A549 (cell line): ENCODE measurements around the gene INA. TPM values are rescaled to one million over a fixed set of nuclear protein-coding genes. Genes with fewer than 3 reads are reported as not detected.

ENCODE experiments used
- ATAC-seq, 2 experiments: fragments of 200-7000 bp in 1 of 2; fragments of >200 bp in 1 of 2; cut with Nextera tagmentation in 1 of 2; cut with Tn5 transposase in 1 of 2; 3 replicates each; pipeline versions ENCODE4 v1.8.0 to v1.9.1; 2018 to 2020; ENCODE audit warnings: mild to moderate bottlenecking in 1 of 2, moderate library complexity in 1 of 2
- CTCF ChIA-PET: fragments of 300-600 bp; sonication (Branson Sonifier 250); formaldehyde crosslinking; extraction: SDS; loops from one replicate; lab custom pipeline; 2021; ENCODE audit warnings: antibody characterized with exemption, inconsistent platforms; lab: Yijun Ruan, JAX
- POLR2A ChIA-PET: fragments of 350-600 bp; formaldehyde crosslinking; extraction: SDS; loops from one replicate; lab custom pipeline; 2021; ENCODE audit warnings: antibody characterized with exemption, inconsistent platforms; lab: Yijun Ruan, JAX
- DNase-seq, 2 experiments: peaks; one replicate each; pipeline versions ENCODE4 v3.0.0 to v3.0.0-alpha.2; 2011 to 2016; ENCODE audit warnings: low read depth in 1 of 2, low spot score in 1 of 2
- FAIRE-seq: peaks from 2 replicates; lab custom pipeline; 2011; peaks lifted over from hg19 to GRCh38; lab: Jason Lieb, UNC
- H3K27ac ChIP-seq, 2 experiments: fragments of >200 bp; sonication (Bioruptor Twin); formaldehyde crosslinking; 3 replicates each; pipeline ENCODE4 v1.5.1; 2016 to 2017
- H3K4me1 ChIP-seq: fragments of >200 bp; sonication (Bioruptor Twin); formaldehyde crosslinking; 3 replicates; pipeline ENCODE4 v1.6.1; 2016
- H3K4me2 ChIP-seq: fragments of >200 bp; sonication (Bioruptor Twin); formaldehyde crosslinking; 3 replicates; pipeline ENCODE4 v1.6.1; 2016
- H3K4me3 ChIP-seq: fragments of >200 bp; sonication (Bioruptor Twin); formaldehyde crosslinking; 3 replicates; pipeline ENCODE4 v1.5.1; 2016
- H3K9me3 ChIP-seq: fragments of >200 bp; sonication (Bioruptor Twin); formaldehyde crosslinking; 3 replicates; pipeline ENCODE4 v1.6.1; 2016
- ATOH8 ChIP-seq: fragments of 250-450 bp; sonication (Bioruptor Pico); IDR thresholded peaks from 2 replicates; pipeline ENCODE4 v1.5.0; 2020; ENCODE audit warnings: low read depth, mild to moderate bottlenecking, moderate library complexity
- BCL3 ChIP-seq: fragments of >200 bp; sonication (Bioruptor Twin); formaldehyde crosslinking; IDR thresholded peaks from 3 replicates; pipeline ENCODE4 v1.6.1; 2016
- CBX2 ChIP-seq: fragments of 200-600 bp; sonication (generic); IDR thresholded peaks from 2 replicates; pipeline ENCODE4 v1.6.1; 2016; ENCODE audit warnings: low read depth, mild to moderate bottlenecking, borderline replicate concordance
- CEBPB ChIP-seq, 2 experiments: fragments of >200 bp in 1 of 2; sonication (Bioruptor Twin) in 1 of 2; formaldehyde crosslinking in 1 of 2; IDR thresholded peaks; 2 replicates each; pipeline ENCODE4 v1.6.1; 2012 to 2016
- E2F6 ChIP-seq: IDR thresholded peaks from 2 replicates; pipeline ENCODE4 v1.6.1; 2012; ENCODE audit warnings: low read depth, borderline replicate concordance
- EHF ChIP-seq: fragments of 250-450 bp; sonication (Bioruptor Pico); IDR thresholded peaks from 2 replicates; pipeline ENCODE4 v1.5.0; 2020; ENCODE audit warnings: mild to moderate bottlenecking
- EP300 ChIP-seq, 2 experiments: fragments of >200 bp; sonication (Bioruptor Twin); formaldehyde crosslinking; IDR thresholded peaks; 2 replicates in 1 of 2; 3 replicates in 1 of 2; pipeline ENCODE4 v1.6.1; 2016 to 2017
- FOSL2 ChIP-seq, 2 experiments: fragments of 450-650 bp in 1 of 2; fragments of >200 bp in 1 of 2; sonication (Bioruptor Twin) in 1 of 2; formaldehyde crosslinking; IDR thresholded peaks; 2 replicates each; pipeline versions ENCODE4 v1.5.0 to v1.6.1; 2016 to 2020; ENCODE audit warnings: mild to moderate bottlenecking in 1 of 2, moderate library complexity in 1 of 2
- FOXS1 ChIP-seq: fragments of 250-450 bp; sonication (Bioruptor Pico); IDR thresholded peaks from 2 replicates; pipeline ENCODE4 v1.5.0; 2020; ENCODE audit warnings: mild to moderate bottlenecking, moderate library complexity
- GATA3 ChIP-seq: IDR thresholded peaks from 2 replicates; pipeline ENCODE4 v1.6.1; 2012; ENCODE audit warnings: borderline replicate concordance
- HES2 ChIP-seq: fragments of >200 bp; sonication (Bioruptor Twin); formaldehyde crosslinking; IDR thresholded peaks from 2 replicates; pipeline ENCODE4 v1.6.1; 2016
- HEYL ChIP-seq: fragments of 250-450 bp; sonication (Bioruptor Pico); IDR thresholded peaks from 2 replicates; pipeline ENCODE4 v1.8.0; 2021; ENCODE audit warnings: mild to moderate bottlenecking, moderate library complexity
- HOXA7 ChIP-seq: fragments of 250-450 bp; sonication (Bioruptor Pico); IDR thresholded peaks from 2 replicates; pipeline ENCODE4 v1.5.0; 2020; ENCODE audit warnings: mild to moderate bottlenecking, moderate library complexity
- HOXB13 ChIP-seq: fragments of 250-450 bp; sonication (Bioruptor Pico); IDR thresholded peaks from 2 replicates; pipeline ENCODE4 v1.5.0; 2020; ENCODE audit warnings: low read depth, mild to moderate bottlenecking, moderate library complexity
- HOXB5 ChIP-seq: fragments of 250-450 bp; sonication (Bioruptor Pico); IDR thresholded peaks from 2 replicates; pipeline ENCODE4 v1.5.0; 2020; ENCODE audit warnings: mild to moderate bottlenecking, moderate library complexity
- JUN ChIP-seq, 2 experiments: fragments of >200 bp; sonication (Bioruptor Twin); formaldehyde crosslinking; IDR thresholded peaks; 2 replicates in 1 of 2; 3 replicates in 1 of 2; pipeline ENCODE4 v1.6.1; 2016 to 2017
- JUNB ChIP-seq: fragments of >200 bp; sonication (Bioruptor Twin); formaldehyde crosslinking; IDR thresholded peaks from 2 replicates; pipeline ENCODE4 v1.6.1; 2016
- KDM5A ChIP-seq: fragments of 200-600 bp; sonication (generic); IDR thresholded peaks from 2 replicates; pipeline ENCODE4 v1.6.1; 2016; ENCODE audit warnings: antibody characterized with exemption, mild to moderate bottlenecking
- MAFK ChIP-seq: fragments of 450-650 bp; IDR thresholded peaks from 2 replicates; pipeline ENCODE4 v1.6.1; 2014; ENCODE audit not compliant: partially characterized antibody
- MAX ChIP-seq: IDR thresholded peaks from 2 replicates; pipeline ENCODE4 v1.6.1; 2012
- MYC ChIP-seq: IDR thresholded peaks from 2 replicates; pipeline ENCODE4 v1.6.1; 2012; ENCODE audit warnings: mild to moderate bottlenecking, inconsistent platforms, low read length, improper control_type of control experiment, borderline replicate concordance
- NFE2L2 ChIP-seq: fragments of 150-350 bp; conservative IDR thresholded peaks from 2 replicates; pipeline ENCODE4 v1.6.1; 2014; ENCODE audit warnings: low read length
- NPAS2 ChIP-seq: fragments of 250-450 bp; sonication (Bioruptor Pico); IDR thresholded peaks from 2 replicates; pipeline ENCODE4 v1.8.0; 2022; ENCODE audit warnings: mild to moderate bottlenecking, moderate library complexity, borderline replicate concordance
- NR3C1 ChIP-seq: fragments of >200 bp; sonication (Bioruptor Twin); formaldehyde crosslinking; IDR thresholded peaks from 3 replicates; pipeline ENCODE4 v1.6.1; 2017
- POLR2A ChIP-seq: IDR thresholded peaks from 2 replicates; pipeline ENCODE4 v1.6.1; 2012; ENCODE audit warnings: mild to moderate bottlenecking, low read length
- RAD21 ChIP-seq, 2 experiments: fragments of >200 bp in 1 of 2; sonication (Bioruptor Twin) in 1 of 2; formaldehyde crosslinking in 1 of 2; IDR thresholded peaks in 1 of 2; conservative IDR thresholded peaks in 1 of 2; 2 replicates in 1 of 2; 3 replicates in 1 of 2; pipeline ENCODE4 v1.6.1; 2012 to 2018; ENCODE audit warnings: inconsistent platforms in 1 of 2
- RARB ChIP-seq: fragments of 250-450 bp; sonication (Bioruptor Pico); IDR thresholded peaks from 2 replicates; pipeline ENCODE4 v1.8.0; 2021; ENCODE audit warnings: mild to moderate bottlenecking, moderate library complexity
- RCOR1 ChIP-seq: fragments of 150-350 bp; IDR thresholded peaks from 2 replicates; pipeline ENCODE4 v1.6.1; 2014; ENCODE audit warnings: antibody characterized with exemption, low read length, low read depth
- SMC3 ChIP-seq: fragments of >200 bp; sonication (Bioruptor Twin); formaldehyde crosslinking; IDR thresholded peaks from 3 replicates; pipeline ENCODE4 v1.6.1; 2018; ENCODE audit warnings: inconsistent platforms
- TFCP2L1 ChIP-seq: fragments of 250-450 bp; sonication (Bioruptor Pico); IDR thresholded peaks from 2 replicates; pipeline ENCODE4 v1.5.0; 2021; ENCODE audit warnings: mild to moderate bottlenecking
- TP53 ChIP-seq: fragments of 250-450 bp; sonication (Bioruptor Pico); IDR thresholded peaks from 2 replicates; pipeline ENCODE4 v1.5.0; 2021; ENCODE audit warnings: mild to moderate bottlenecking, moderate library complexity
- USF2 ChIP-seq: fragments of 450-650 bp; IDR thresholded peaks from 2 replicates; pipeline ENCODE4 v1.6.1; 2014; ENCODE audit warnings: antibody characterized with exemption
- ZC3H11A ChIP-seq: fragments of 450-650 bp; IDR thresholded peaks from 2 replicates; pipeline ENCODE4 v1.6.1; 2014; ENCODE audit warnings: antibody characterized with exemption, mild to moderate bottlenecking
- ZFP36 ChIP-seq: fragments of 450-650 bp; IDR thresholded peaks from 2 replicates; pipeline ENCODE4 v1.6.1; 2014; ENCODE audit warnings: borderline replicate concordance; ENCODE audit not compliant: partially characterized antibody
- ZNF302 ChIP-seq: fragments of 250-450 bp; sonication (Bioruptor Pico); IDR thresholded peaks from 2 replicates; pipeline ENCODE4 v1.9.0; 2021; ENCODE audit warnings: inconsistent platforms, mild to moderate bottlenecking, moderate library complexity
- ZSCAN20 ChIP-seq: fragments of 250-450 bp; sonication (Bioruptor Pico); IDR thresholded peaks from 2 replicates; pipeline ENCODE4 v1.8.0; 2022; ENCODE audit warnings: mild to moderate bottlenecking, moderate library complexity
- WGBS: methylation state at CpG from one replicate; pipeline ENCODE4 v1.1.6; 2017; ENCODE audit errors: missing lambda C conversion rate; 5-methylcytosine and 5-hydroxymethylcytosine counted together
- polyA plus RNA-seq, 4 experiments: library from polyadenylated mRNA; depleted of rRNA in 3 of 4; stranded (reverse); fragments of >200 nt; fragmentation: RNase III in 1 of 4; extraction: RNeasy Plus Mini Kit Qiagen cat#74134 plus additional on column Dnase treatment in 1 of 4; gene quantifications; 2 replicates in 3 of 4; 3 replicates in 1 of 4; pipeline ENCODE4 v1.2.3, GENCODE V29; 2011 to 2017

INA gene
- polyA plus RNA-seq, 2 of the 4 experiments (the other 2 are of a cell fraction): 20.9 to 30.2 TPM

- 2% methylated on average over 7 of the region's 7 CpGs for WGBS
- DNase-seq: peak; percentile 89 to 98
- peak; percentile 88 for FAIRE-seq
- Histone ChIP-seq H3K4me3 (peak overlapping the region; percentile 36), H3K4me2 (peak overlapping the region; percentile 72), H3K9me3 (no peaks in the 10 kb centered on the region), H3K4me1 (peaks cover 59% of the 10 kb centered on the region), H3K27ac (peak overlapping the region; percentile 96 to 100)
- TF ChIP-seq POLR2A: 0 out of 2 replicates have a peak, but pooled peaks have one; percentile 10
- TF ChIP-seq MYC: peak; percentile 78
- peak; percentile 62 to 81; a peak in 4 of 5 replicates for TF ChIP-seq JUN (IDR thresholded peaks at IDR 0.05)
- 0 out of 2 replicates have a peak, but pooled peaks have one; percentile 62 for TF ChIP-seq FOXS1 (CRISPR knock-in tag)
- TF ChIP-seq NPAS2 (CRISPR knock-in tag): peak; percentile 44; the same call in 1 of the 2 replicates
- TF ChIP-seq ZC3H11A: no peak; the same call in 1 of the 2 replicates
- TF ChIP-seq CBX2: no peak
- peak; percentile 83 for TF ChIP-seq HEYL (CRISPR knock-in tag)
- peak; percentile 56 for TF ChIP-seq USF2
- TF ChIP-seq ZFP36: no peak
- TF ChIP-seq BCL3: peak; percentile 56
- TF ChIP-seq ATOH8: peak; percentile 90; the same call in 1 of the 2 replicates
- TF ChIP-seq RARB (CRISPR knock-in tag): peak; percentile 28
- peak; percentile 86; the same call in 1 of the 2 replicates for TF ChIP-seq TP53 (CRISPR knock-in tag)
- peak; percentile 36 to 44 for TF ChIP-seq RAD21 (conservative IDR thresholded peaks at IDR 0.05 in 1 of 2, IDR thresholded peaks at IDR 0.05 in 1 of 2)
- peak; percentile 84 for TF ChIP-seq MAX
- peak; percentile 99 for TF ChIP-seq MAFK
- TF ChIP-seq E2F6: peak; percentile 53; the same call in 1 of the 2 replicates
- TF ChIP-seq TFCP2L1 (CRISPR knock-in tag): 0 out of 2 replicates have a peak, but pooled peaks have one; percentile 66
- TF ChIP-seq FOSL2 (IDR thresholded peaks at IDR 0.05): peak; percentile 69
- peak; percentile 91 for TF ChIP-seq FOSL2 (CRISPR knock-in tag; IDR thresholded peaks at IDR 0.05)
- no peak for TF ChIP-seq KDM5A
- TF ChIP-seq HOXA7 (CRISPR knock-in tag): 0 out of 2 replicates have a peak, but pooled peaks have one; percentile 51
- peak; percentile 85; the same call in 1 of the 2 replicates for TF ChIP-seq EHF (CRISPR knock-in tag)
- peak; percentile 96 for TF ChIP-seq HOXB13 (CRISPR knock-in tag)
- no peak for TF ChIP-seq NR3C1
- no peak for TF ChIP-seq RCOR1
- peak; percentile 83 for TF ChIP-seq ZSCAN20 (CRISPR knock-in tag)
- peak; percentile 25 to 75; a peak in 3 of 5 replicates for TF ChIP-seq EP300 (IDR thresholded peaks at IDR 0.05)
- peak; percentile 70 for TF ChIP-seq JUNB
- no peak for TF ChIP-seq HES2
- peak in 1 of 2 experiments; percentile 38; a peak in 1 of 4 replicates for TF ChIP-seq CEBPB (IDR thresholded peaks at IDR 0.05)
- TF ChIP-seq GATA3: peak; percentile 82
- peak; percentile 82; the same call in 1 of the 2 replicates for TF ChIP-seq HOXB5 (CRISPR knock-in tag)
- TF ChIP-seq SMC3: peak; percentile 40; the same call in 1 of the 3 replicates
- peak; percentile 85 for TF ChIP-seq NFE2L2
- TF ChIP-seq ZNF302 (CRISPR knock-in tag): peak; percentile 77; the same call in 1 of the 2 replicates
- POLR2A ChIA-PET: interaction anchor here (0.9 to 3.7 kb wide), 11 partner anchors 8 to 324 kb away, joined by 3 to 60 read pairs (median 6); partner anchors contain the start of genes CNNM2, INA and NT5C2
- peak; percentile 86 to 90 for ATAC-seq
- CTCF ChIA-PET: interaction anchor here (0.7 to 4.9 kb wide), 15 partner anchors 9 to 340 kb away, joined by 3 to 41 read pairs (median 4); partner anchors contain the start of genes CNNM2, INA and NT5C2
Observed at GRCh38 chr10:103241262-103242011, 35.5 kb upstream of the INA start.
